ENCODE measurements around the gene APBB2.

- TF ChIP-seq CTCF (conservative IDR thresholded peaks at IDR 0.05), result no peak
- no peak for TF ChIP-seq EZH2 (IDR thresholded peaks at IDR 0.05; ENCODE audit: low read depth)
Measured at GRCh38 chr4:41140410-41140809, 73.9 kb downstream of the APBB2 start.
